Neural cell (in vitro differentiated cells): ENCODE results near the gene IRS1. TPM values are rescaled to one million over a fixed set of nuclear protein-coding genes. Genes with fewer than 3 reads are reported as not detected.

Experiments used
- H2AFZ ChIP-seq: fragments of 200-600, 300-800 bp; sonication (generic), shearing (Covaris generic); 2 replicates; pipeline ENCODE4 v1.6.0; 2014; ENCODE audit warnings: low read depth, mild to moderate bottlenecking, antibody characterized with exemption, low read length, moderate library complexity
- H3F3A ChIP-seq: fragments of 200-600 bp; shearing (Covaris generic); 2 replicates; pipeline ENCODE4 v1.6.1; 2016; ENCODE audit warnings: mild to moderate bottlenecking, moderate library complexity, mixed read lengths, antibody characterized with exemption, low read length; ENCODE audit not compliant: insufficient read depth, poor library complexity, severe bottlenecking
- H3K27ac ChIP-seq: fragments of 200-600, 300-800 bp; sonication (generic), shearing (Covaris generic); 2 replicates; pipeline ENCODE4 v1.5.1; 2014; ENCODE audit warnings: mild to moderate bottlenecking, low read length, moderate library complexity
- H3K27me3 ChIP-seq: fragments of 300-800, 200-600 bp; sonication (generic), shearing (Covaris generic); 2 replicates; pipeline ENCODE4 v1.6.0; 2014; ENCODE audit warnings: mild to moderate bottlenecking, low read depth, low read length, moderate library complexity; ENCODE audit not compliant: insufficient read depth
- H3K36me3 ChIP-seq: fragments of 300-800, 200-600 bp; sonication (generic), shearing (Covaris generic); 2 replicates; pipeline ENCODE4 v1.5.1; 2014; ENCODE audit warnings: mild to moderate bottlenecking, antibody characterized with exemption, low read length, moderate library complexity; ENCODE audit not compliant: insufficient read depth
- H3K4me2 ChIP-seq: fragments of 300-800, 200-600 bp; sonication (generic), shearing (Covaris generic); 2 replicates; pipeline ENCODE4 v1.6.0; 2014; ENCODE audit warnings: mild to moderate bottlenecking, low read length
- H3K4me3 ChIP-seq: fragments of 300-800, 200-600 bp; sonication (generic), shearing (Covaris generic); 2 replicates; pipeline ENCODE4 v1.5.1; 2014; ENCODE audit warnings: mild to moderate bottlenecking, low read length, moderate library complexity
- H3K79me2 ChIP-seq: fragments of 200-600 bp; shearing (Covaris generic); replicated peaks from 2 replicates; pipeline ENCODE4 v1.6.0; 2014; ENCODE audit warnings: mild to moderate bottlenecking, low read length, moderate library complexity; ENCODE audit not compliant: insufficient read depth
- H3K9ac ChIP-seq: fragments of 300-800, 200-600 bp; sonication (generic), shearing (Covaris generic); 2 replicates; pipeline ENCODE4 v1.6.1; 2016; ENCODE audit warnings: mild to moderate bottlenecking, low read length, mixed read lengths
- H3K9me2 ChIP-seq: fragments of 200-600 bp; shearing (Covaris generic); 2 replicates; pipeline ENCODE4 v1.6.1; 2016; ENCODE audit warnings: mild to moderate bottlenecking, low read length, mixed read lengths; ENCODE audit not compliant: insufficient read depth
- H3K9me3 ChIP-seq: fragments of 200-600, 300-800 bp; sonication (generic), shearing (Covaris generic); 2 replicates; pipeline ENCODE4 v1.6.1; 2016; ENCODE audit warnings: mild to moderate bottlenecking, mixed run types, low read length, moderate library complexity, mixed read lengths
- H4K20me1 ChIP-seq: fragments of 200-600 bp; shearing (Covaris generic); 2 replicates; pipeline ENCODE4 v1.6.1; 2016; ENCODE audit warnings: mild to moderate bottlenecking, mixed run types; ENCODE audit not compliant: insufficient read depth
- CTCF ChIP-seq: fragments of 450-650 bp; IDR thresholded peaks from 2 replicates; pipeline ENCODE4 v1.5.1; 2014; ENCODE audit warnings: antibody characterized with exemption, mild to moderate bottlenecking, moderate library complexity; ENCODE audit not compliant: poor library complexity, severe bottlenecking
- EP300 ChIP-seq: fragments of 450-650 bp; conservative IDR thresholded peaks from 2 replicates; pipeline ENCODE4 v1.6.1; 2014; ENCODE audit warnings: antibody characterized with exemption, mild to moderate bottlenecking, moderate library complexity; ENCODE audit not compliant: poor library complexity, severe bottlenecking
- EZH2 ChIP-seq: fragments of 200-600, 300-800 bp; shearing (Covaris generic), sonication (generic); IDR thresholded peaks from 2 replicates; pipeline ENCODE4 v1.6.1; 2014; ENCODE audit warnings: antibody characterized with exemption, low read length, borderline replicate concordance, mild to moderate bottlenecking; ENCODE audit not compliant: insufficient read depth, poor library complexity, severe bottlenecking
- MXI1 ChIP-seq: fragments of 450-650 bp; conservative IDR thresholded peaks from 2 replicates; pipeline ENCODE4 v1.6.1; 2014; ENCODE audit warnings: antibody characterized with exemption, mild to moderate bottlenecking; ENCODE audit not compliant: poor library complexity, severe bottlenecking
- POLR2AphosphoS5 ChIP-seq: IDR thresholded peaks from 2 replicates; pipeline ENCODE4 v1.6.1; 2012
- RAD21 ChIP-seq: fragments of 450-650 bp; conservative IDR thresholded peaks from 2 replicates; pipeline ENCODE4 v1.6.1; 2014; ENCODE audit warnings: antibody characterized with exemption, mild to moderate bottlenecking, moderate library complexity
- REST ChIP-seq: IDR thresholded peaks from 2 replicates; pipeline ENCODE4 v1.6.1; 2012; ENCODE audit warnings: borderline replicate concordance
- SMC3 ChIP-seq: fragments of 450-650 bp; conservative IDR thresholded peaks from 2 replicates; pipeline ENCODE4 v1.6.1; 2014; ENCODE audit warnings: antibody characterized with exemption, mild to moderate bottlenecking, moderate library complexity; ENCODE audit not compliant: poor library complexity
- TAF1 ChIP-seq: IDR thresholded peaks from 2 replicates; pipeline ENCODE4 v1.6.1; 2012; ENCODE audit warnings: low read depth
- polyA plus RNA-seq: library from polyadenylated mRNA; depleted of rRNA; stranded (reverse); fragments of >200 nt; gene quantifications from 2 replicates; pipeline ENCODE4 v1.2.3, GENCODE V29; 2014

IRS1 gene
- polyA plus RNA-seq, 1 donor from 2014 or later = 7.2 TPM

DNA sequence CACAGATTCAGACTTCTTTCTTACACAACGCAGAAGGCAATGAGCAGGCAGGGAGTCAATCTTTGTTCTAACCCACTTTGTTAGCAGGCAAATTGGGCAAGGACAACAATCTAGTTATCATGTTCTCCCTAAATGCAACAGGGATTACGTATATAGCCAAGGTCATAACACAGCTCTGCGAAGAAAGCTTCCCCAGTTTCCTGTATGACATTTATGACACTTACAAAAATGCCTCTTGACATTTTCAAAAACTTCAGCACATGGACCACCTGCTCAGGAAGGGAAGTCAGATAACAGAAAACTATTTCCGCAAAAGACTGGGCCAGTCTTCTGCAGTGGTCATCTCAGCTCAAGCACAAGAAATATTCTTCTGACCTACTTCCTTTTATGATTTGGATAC is 106.1 kb downstream of the IRS1 start:
- Histone ChIP-seq H3K27ac (no peak overlapping the region), H3K36me3 (no peaks in the 10 kb centered on the region), H2AFZ (no peak overlapping the region), H3K9me2 (no peaks in the 10 kb centered on the region), H3K27me3 (no peaks in the 10 kb centered on the region), H3F3A (no peaks in the 10 kb centered on the region), H3K9me3 (no peaks in the 10 kb centered on the region), H3K4me2 (no peak overlapping the region), H4K20me1 (no peaks in the 10 kb centered on the region), H3K4me3 (no peak overlapping the region), H3K79me2 (no peaks in the 10 kb centered on the region), H3K9ac (no peak overlapping the region)
- TF ChIP-seq TAF1 = no peak
- TF ChIP-seq SMC3 = no peak
- no peak for TF ChIP-seq EP300
- TF ChIP-seq CTCF = no peak
- no peak for TF ChIP-seq EZH2
- TF ChIP-seq REST = no peak
- no peak for TF ChIP-seq MXI1
- no peak for TF ChIP-seq RAD21
- no peak for TF ChIP-seq POLR2AphosphoS5

- Histone ChIP-seq H3K4me2 (no peak overlapping the region), H3K27ac (no peak overlapping the region), H3K36me3 (no peaks in the 10 kb centered on the region), H3K4me3 (no peak overlapping the region), H3K9me3 (no peaks in the 10 kb centered on the region), H3K27me3 (no peaks in the 10 kb centered on the region), H2AFZ (no peak overlapping the region), H3K9me2 (no peaks in the 10 kb centered on the region), H3F3A (no peaks in the 10 kb centered on the region), H3K79me2 (no peaks in the 10 kb centered on the region), H3K9ac (no peak overlapping the region), H4K20me1 (no peaks in the 10 kb centered on the region)
- TF ChIP-seq SMC3 (no peak), REST (no peak), POLR2AphosphoS5 (no peak), EZH2 (no peak), CTCF (no peak), EP300 (no peak), MXI1 (no peak), TAF1 (no peak), RAD21 (no peak)
Observed at GRCh38 chr2:226692521-226693126, 107.0 kb downstream of the IRS1 start.
